GM21526 (cell line): ENCODE results near the gene SCYGR1.
"Not testable (repeated sequence)": the region's sequence is repeated elsewhere in the genome, so short reads cannot be mapped to it uniquely, and the experiment has no call there.

Experiments used
- ATAC-seq: cut with Tn5 transposase; IDR thresholded peaks from one replicate; pipeline ENCODE4 v1.9.1; 2021; ENCODE audit warnings: moderate library complexity; ENCODE audit not compliant: unreplicated experiment, low FRiP score

SCYGR1 gene

GRCh38 chr2:227404585-227405271 is 17.0 kb upstream of the SCYGR1 start:
- no peak for ATAC-seq

GRCh38 chr2:227402959-227403358 is 15.2 kb upstream of the SCYGR1 start:
- no peak for ATAC-seq

GRCh38 chr2:227402321-227402720 is 14.6 kb upstream of the SCYGR1 start:
- ATAC-seq: no peak

- ATAC-seq: no peak
These were observed 13.8 kb upstream of the SCYGR1 start for GRCh38 chr2:227401550-227401949.

GRCh38 chr2:227398684-227399670 is 11.2 kb upstream of the SCYGR1 start:
- no peak for ATAC-seq

- ATAC-seq: no peak
These were observed 9.8 kb upstream of the SCYGR1 start for GRCh38 chr2:227397562-227397961.

GRCh38 chr2:227395556-227395955 is 7.8 kb upstream of the SCYGR1 start:
- ATAC-seq: no peak

- ATAC-seq: no peak
These were observed 6.7 kb upstream of the SCYGR1 start for GRCh38 chr2:227394401-227394800.

GRCh38 chr2:227390468-227391256 is 2.9 kb upstream of the SCYGR1 start:
- ATAC-seq: no peak

- no peak for ATAC-seq
These were observed 1.9 kb upstream of the SCYGR1 start for GRCh38 chr2:227389661-227390060.

GRCh38 chr2:227389231-227389630 is 1.5 kb upstream of the SCYGR1 start:
- ATAC-seq: no peak

GRCh38 chr2:227388537-227389011 is 825 bp upstream of the SCYGR1 start:
- no peak for ATAC-seq

GRCh38 chr2:227386630-227387029 is 1.1 kb downstream of the SCYGR1 start:
- ATAC-seq: no peak

- no peak for ATAC-seq
These were observed 4.1 kb downstream of the SCYGR1 start for GRCh38 chr2:227383686-227384085.

GRCh38 chr2:227382241-227382835 is 5.4 kb downstream of the SCYGR1 start:
- not testable (repeated sequence) for ATAC-seq

GRCh38 chr2:227379095-227379494 is 8.7 kb downstream of the SCYGR1 start, which contains the start of gene TM4SF20:
TSS of gene TM4SF20 (minus strand) at chr2:227379306. CDS start at chr2:227379268, 38 bp downstream.
- no peak for ATAC-seq

- ATAC-seq: no peak
These were observed 9.4 kb downstream of the SCYGR1 start for GRCh38 chr2:227378371-227378782.

- no peak for ATAC-seq
These were observed 10.0 kb downstream of the SCYGR1 start for GRCh38 chr2:227377467-227378351.
